WI38 (cell line): Measurements from ENCODE around the gene BARX2.

Source experiments
- H3K4me3 ChIP-seq: 2 replicates; pipeline ENCODE4 v1.5.1; 2011; ENCODE audit warnings: low read depth, mild to moderate bottlenecking, control low read depth, low read length
- CTCF ChIP-seq: IDR thresholded peaks from 2 replicates; pipeline ENCODE4 v1.5.1; 2012; ENCODE audit warnings: low read depth, mild to moderate bottlenecking, control low read depth, low read length

The BARX2 gene

GRCh38 chr11:129451524-129451923 lies 75.9 kb downstream of the BARX2 start:
- TF ChIP-seq CTCF, result no peak
- H3K4me3 ChIP-seq, result no peak overlapping the region

DNA sequence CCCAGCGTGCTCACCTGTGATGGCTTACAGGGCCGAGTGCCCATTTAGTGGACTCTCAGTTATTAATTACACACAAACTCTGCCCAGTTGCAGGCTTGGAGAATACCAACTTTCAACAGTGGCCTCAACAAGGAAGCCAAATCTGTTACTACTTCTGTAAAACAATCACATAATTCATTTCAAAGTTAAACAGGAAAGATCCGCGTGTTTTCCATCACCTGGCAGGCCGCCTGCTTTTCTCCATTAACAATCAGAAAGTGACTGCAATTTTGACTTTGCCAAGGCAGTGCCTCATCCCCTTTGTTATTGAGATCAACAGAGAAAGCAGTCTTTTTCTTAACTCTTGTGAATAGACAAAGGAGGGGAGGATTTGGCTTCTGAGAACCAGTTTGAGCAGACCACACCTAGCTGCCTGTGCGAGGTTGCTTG lies 77.7 kb downstream of the BARX2 start:
- H3K4me3 ChIP-seq, result no peak overlapping the region

GRCh38 chr11:129455101-129455500 lies 79.5 kb downstream of the BARX2 start:
- no peak for TF ChIP-seq CTCF

More for the DNA sequence above, 77.7 kb downstream of the BARX2 start:
- no peak for TF ChIP-seq CTCF

DNA sequence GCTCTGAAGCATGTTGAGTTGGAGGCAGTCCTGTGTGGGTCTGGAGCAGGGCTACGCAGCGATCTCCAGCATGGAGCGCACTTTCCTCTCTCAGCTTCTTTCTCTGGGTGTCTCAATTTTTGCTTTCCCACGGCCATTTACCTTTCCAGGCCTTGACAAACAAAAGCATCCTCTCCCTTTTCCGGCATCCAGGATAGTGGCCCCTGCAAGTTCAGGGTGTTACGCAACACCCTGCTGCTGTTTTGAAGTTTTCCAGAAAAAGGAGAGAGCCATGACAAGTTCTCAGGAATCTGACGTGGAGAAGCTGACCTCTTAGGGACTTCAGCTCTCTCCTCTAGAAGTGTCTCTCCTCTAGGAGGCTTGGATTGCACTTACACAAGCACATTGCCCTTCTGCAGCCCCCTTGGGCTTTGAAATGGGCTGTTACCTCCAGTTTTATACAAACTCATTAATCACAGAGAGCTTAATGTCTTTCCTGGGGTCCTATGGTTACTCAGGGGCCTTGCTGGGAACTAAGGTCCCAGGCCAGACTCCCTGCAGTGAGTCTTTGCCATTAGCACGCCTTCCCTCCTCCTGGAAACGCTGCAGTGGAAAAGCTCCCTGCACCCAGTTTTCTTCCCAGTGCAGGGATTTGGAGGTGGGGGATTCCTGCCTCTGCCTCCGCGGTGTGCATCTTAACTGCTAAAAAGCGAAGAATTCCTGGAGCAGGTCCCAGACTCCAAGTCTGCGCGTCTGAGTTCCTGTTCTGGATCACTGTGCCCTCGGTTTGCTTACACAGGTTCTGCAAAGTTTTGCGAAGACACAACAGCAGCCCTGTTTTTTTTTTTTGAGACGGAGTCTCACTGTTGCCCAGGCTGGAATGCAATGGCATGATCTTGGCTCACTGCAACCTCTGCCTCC lies 80.4 kb downstream of the BARX2 start:
- H3K4me3 ChIP-seq, result no peak overlapping the region
- no peak for TF ChIP-seq CTCF

More at GRCh38 chr11:129455101-129455500, 79.5 kb downstream of the BARX2 start:
- no peak overlapping the region for H3K4me3 ChIP-seq

DNA sequence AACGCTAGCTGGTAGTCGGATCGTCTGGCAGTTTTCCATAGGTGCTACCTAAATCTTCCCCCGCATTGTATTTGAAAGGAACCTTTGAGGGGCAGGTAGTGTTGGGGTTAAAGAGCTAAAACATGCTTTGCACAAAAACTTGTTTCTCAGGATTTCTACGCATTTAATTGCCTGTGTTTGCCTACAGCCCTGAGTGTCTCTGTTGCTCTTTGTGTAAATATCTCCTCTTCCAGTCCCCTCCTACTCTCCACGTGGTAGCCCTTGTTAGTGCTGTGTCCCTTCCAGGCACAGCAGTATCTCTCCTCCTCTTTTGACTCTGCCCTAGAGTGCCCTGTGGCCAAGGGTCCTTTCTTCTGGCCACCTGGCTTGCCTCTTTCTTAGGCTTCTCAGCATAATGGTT lies 81.7 kb downstream of the BARX2 start:
- no peak overlapping the region for H3K4me3 ChIP-seq
- TF ChIP-seq CTCF, result no peak

DNA sequence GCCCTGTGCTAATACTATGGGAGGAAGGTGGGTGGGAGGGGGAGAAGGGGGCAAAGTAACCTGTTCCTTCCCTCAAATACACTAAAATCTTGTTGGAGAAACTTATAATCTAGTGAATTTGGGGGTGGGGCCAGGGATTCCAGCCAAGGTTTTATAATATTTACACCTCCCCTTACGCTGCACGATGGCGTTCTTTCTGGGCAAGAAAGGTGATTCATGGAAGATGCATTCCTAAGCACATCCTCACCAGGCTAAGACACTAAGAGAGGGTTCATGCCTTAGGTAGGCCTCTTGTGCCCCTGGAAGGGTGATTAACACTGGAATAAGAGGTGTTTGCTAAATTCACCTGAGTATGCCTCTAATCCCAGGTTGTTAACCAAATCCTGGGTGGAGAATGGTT lies 82.6 kb downstream of the BARX2 start:
- no peak for TF ChIP-seq CTCF
- H3K4me3 ChIP-seq, result no peak overlapping the region

GRCh38 chr11:129458756-129459535 lies 83.3 kb downstream of the BARX2 start:
- no peak for TF ChIP-seq CTCF
- no peak overlapping the region for H3K4me3 ChIP-seq
